Thymus (tissue), 14 donors: Measurements from ENCODE around the gene TTC36. TPM values are rescaled to one million over a fixed set of nuclear protein-coding genes. Genes with fewer than 3 reads are reported as not detected.
"Not testable (repeated sequence)": the region's sequence is repeated elsewhere in the genome, so short reads cannot be mapped to it uniquely, and the experiment has no call there.

Experiments used
- DNase-seq, 9 donors: peaks; one replicate each; pipeline ENCODE4 v3.0.0-alpha.2; 2013; ENCODE audit warnings: low spot score in 9 of 9, low read depth in 6 of 9, missing footprints in 1 of 9
- H3K27ac ChIP-seq, 2 donors: one replicate each; pipeline ENCODE4 v1.5.1; 2013; ENCODE audit warnings: control low read depth in 1 of 2, low read depth in 1 of 2, low read length in 1 of 2, mild to moderate bottlenecking in 1 of 2, moderate library complexity in 1 of 2
- H3K27me3 ChIP-seq, 2 donors: one replicate each; pipeline ENCODE4 v1.5.1; 2013; ENCODE audit warnings: low read length in 1 of 2; ENCODE audit not compliant: control insufficient read depth in 2 of 2, insufficient read depth in 1 of 2
- H3K36me3 ChIP-seq, 2 donors: one replicate each; pipeline ENCODE4 v1.5.1; 2013; ENCODE audit warnings: low read length in 1 of 2, mild to moderate bottlenecking in 1 of 2, moderate library complexity in 1 of 2; ENCODE audit not compliant: control insufficient read depth in 2 of 2, insufficient read depth in 2 of 2
- H3K4me1 ChIP-seq, 2 donors: one replicate each; pipeline ENCODE4 v1.5.1; 2013; ENCODE audit warnings: low read length in 2 of 2; ENCODE audit not compliant: control insufficient read depth in 2 of 2, insufficient read depth in 2 of 2
- H3K4me3 ChIP-seq, 2 donors: one replicate each; pipeline ENCODE4 v1.5.1; 2013; ENCODE audit warnings: low read length in 2 of 2, control low read depth in 1 of 2, mild to moderate bottlenecking in 1 of 2
- H3K9me3 ChIP-seq, 2 donors: one replicate each; pipeline ENCODE4 v1.5.1; 2013; ENCODE audit warnings: low read length in 1 of 2, mild to moderate bottlenecking in 1 of 2; ENCODE audit not compliant: control insufficient read depth in 2 of 2, insufficient read depth in 1 of 2
- WGBS: extraction: QIAGEN DNeasy Blood & Tissue Kit; methylation state at CpG from one replicate; pipeline ENCODE4 v1.1.7; 2013; 5-methylcytosine and 5-hydroxymethylcytosine counted together
- long read RNA-seq, 10 donors: transcript quantifications; one replicate each; lab custom pipeline, GENCODE V29; 2026
- polyA plus RNA-seq: library from polyadenylated mRNA; stranded (reverse); fragments of 200-250 nt; gene quantifications from one replicate; pipeline ENCODE4 v1.2.3, GENCODE V29; 2013
- total RNA-seq: library from RNA; stranded (reverse); fragments of 120-200 nt; gene quantifications from one replicate; pipeline ENCODE4 v1.2.4, GENCODE V29; 2013
- donor health status: healthy.

TTC36 gene
- total RNA-seq, result 0.19 TPM
- not detected for polyA plus RNA-seq
- long read RNA-seq, donor 1, result 0 reads
- long read RNA-seq, donor 2, result 0 reads
- long read RNA-seq, donor 3, result 0 reads
- long read RNA-seq, donor 4, result 0 reads
- long read RNA-seq, donor 5, result 0 reads
- long read RNA-seq, donor 6, result 0 reads
- long read RNA-seq, donor 7, result 0 reads
- long read RNA-seq, donor 8, result 0 reads
- long read RNA-seq, donor 9, result 0 reads
- long read RNA-seq, donor 10, result 0 reads

GRCh38 chr11:118527109-118527508 lies at the start of gene TTC36:
Gene TTC36 (plus strand): TSS chr11:118527474. CDS start chr11:118527495, 21 bp downstream.
- H3K36me3 ChIP-seq, result peaks cover 24 to 26% of the 10 kb centered on the region in 2 donors
- peaks cover 10 to 32% of the 10 kb centered on the region in 2 donors for H3K4me1 ChIP-seq
- H3K27me3 ChIP-seq, result peaks cover 0 to 2% of the 10 kb centered on the region in 2 donors
- no peaks in the 10 kb centered on the region for H3K9me3 ChIP-seq
- no peak for DNase-seq
- no peak within 1 kb of the TSS for H3K27ac ChIP-seq
- no peak within 1 kb of the TSS for H3K4me3 ChIP-seq
- WGBS, result 95% methylated on average over 3 of the region's 3 CpGs

DNA sequence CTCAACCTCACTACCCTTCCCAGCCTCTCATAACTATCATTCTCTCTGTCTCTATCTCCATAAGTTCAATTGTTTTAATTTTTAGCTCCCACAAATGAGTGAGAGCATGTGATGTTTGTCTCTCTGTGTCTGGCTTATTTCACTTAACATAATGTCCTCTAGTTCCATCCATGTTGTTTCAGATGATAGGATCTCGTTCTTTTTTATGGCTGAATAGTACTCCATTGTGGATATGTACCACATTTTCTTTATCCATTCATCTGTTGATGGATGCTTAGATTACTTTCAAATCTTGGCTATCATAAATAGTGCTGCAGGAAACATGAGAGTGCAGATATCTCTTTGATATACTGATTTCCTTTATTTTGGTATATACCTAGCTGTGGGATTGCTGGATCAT lies 46.0 kb upstream of the TTC36 start:
- not testable (repeated sequence) for DNase-seq, H3K9me3 ChIP-seq, H3K4me1 ChIP-seq, H3K27ac ChIP-seq, H3K4me3 ChIP-seq, H3K27me3 ChIP-seq
- peaks cover 50 to 79% of the 10 kb centered on the region in 2 donors for H3K36me3 ChIP-seq
- 99% methylated on average over 1 of the region's 1 CpG for WGBS

DNA sequence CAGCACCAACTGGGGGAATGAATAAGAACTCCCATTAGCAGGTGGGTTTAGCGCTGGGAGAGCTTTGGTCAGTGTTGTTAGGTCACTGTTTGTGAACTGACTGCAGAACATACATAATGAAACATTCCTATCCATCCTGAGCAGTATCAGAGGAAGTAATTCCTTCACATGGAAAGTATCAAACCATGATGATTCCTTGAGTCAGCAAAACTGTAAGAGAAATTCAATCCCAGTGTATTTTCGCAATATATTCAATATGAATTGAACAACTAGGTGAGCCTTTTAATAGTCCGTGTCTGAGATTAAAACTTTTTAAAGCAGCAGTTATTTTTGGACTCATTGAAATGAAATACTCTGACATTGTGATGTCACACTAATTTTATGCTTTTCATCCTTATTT lies 42.9 kb upstream of the TTC36 start:
- Histone ChIP-seq H3K27ac (no peak overlapping the region), H3K4me3 (no peak overlapping the region), H3K36me3 (peaks cover 35 to 74% of the 10 kb centered on the region in 2 donors), H3K9me3 (no peaks in the 10 kb centered on the region), H3K4me1 (no peaks in the 10 kb centered on the region), H3K27me3 (no peaks in the 10 kb centered on the region)
- no peak for DNase-seq
- WGBS, result 99% methylated on average over 3 of the region's 3 CpGs

DNA sequence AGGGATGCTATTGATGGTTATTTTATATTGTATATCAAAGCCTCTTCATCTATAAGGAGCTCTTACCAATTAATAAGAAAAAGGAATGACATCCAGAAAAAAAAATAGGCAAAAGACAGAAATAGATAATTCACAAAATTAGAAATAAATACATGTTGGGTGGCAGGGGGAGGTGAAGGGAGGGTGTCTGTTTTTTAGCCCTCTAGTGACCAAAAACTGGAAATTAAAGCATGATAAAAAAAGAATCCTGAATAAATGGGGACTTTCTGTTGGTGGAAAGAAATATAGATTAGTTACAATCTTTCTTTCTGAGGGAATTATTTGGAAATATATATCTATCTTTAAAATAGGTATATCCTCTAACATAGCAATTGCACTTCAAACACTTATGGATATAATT lies 42.0 kb upstream of the TTC36 start:
- no peaks in the 10 kb centered on the region for H3K27me3 ChIP-seq
- H3K9me3 ChIP-seq, result no peaks in the 10 kb centered on the region
- H3K4me1 ChIP-seq, result no peaks in the 10 kb centered on the region
- H3K36me3 ChIP-seq, result peaks cover 41 to 76% of the 10 kb centered on the region in 2 donors
- H3K4me3 ChIP-seq, result no peak overlapping the region
- no peak for DNase-seq
- H3K27ac ChIP-seq, result no peak overlapping the region

DNA sequence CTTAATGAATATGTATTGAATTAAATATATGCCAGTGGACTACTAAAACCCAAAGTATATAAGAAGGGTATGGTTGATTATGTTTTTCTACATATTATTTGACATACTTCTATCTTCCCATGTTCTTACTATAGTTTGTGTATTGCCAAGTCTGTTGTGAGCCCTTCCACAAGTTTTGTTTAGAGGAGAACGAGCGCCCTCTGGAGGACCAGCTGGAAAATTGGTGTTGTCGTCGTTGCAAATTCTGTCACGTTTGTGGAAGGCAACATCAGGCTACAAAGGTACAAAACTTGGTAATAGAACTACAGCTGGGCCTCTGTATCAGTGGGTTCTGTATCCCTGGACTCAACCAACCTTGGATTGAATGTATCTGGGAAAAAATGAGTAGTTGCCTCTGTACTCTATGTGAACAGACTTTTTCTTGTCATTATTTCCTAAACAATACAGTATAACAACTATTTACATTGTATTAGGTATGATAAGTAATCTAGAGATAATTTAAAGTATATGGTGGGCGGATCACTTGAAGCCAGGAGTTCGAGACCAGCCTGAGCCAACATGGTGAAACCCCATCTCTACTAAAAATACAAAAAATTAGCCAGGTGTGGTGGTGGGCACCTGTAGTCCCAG lies 38.7 kb upstream of the TTC36 start:
- Histone ChIP-seq H3K27me3 (no peaks in the 10 kb centered on the region), H3K9me3 (no peaks in the 10 kb centered on the region), H3K27ac (no peak overlapping the region), H3K4me3 (no peak overlapping the region), H3K4me1 (peaks cover 0 to 2% of the 10 kb centered on the region in 2 donors), H3K36me3 (peaks cover 35 to 68% of the 10 kb centered on the region in 2 donors)
- peak; percentile 48 to 88 (median 77) for DNase-seq
- 32% methylated on average over 7 of the region's 7 CpGs for WGBS

DNA sequence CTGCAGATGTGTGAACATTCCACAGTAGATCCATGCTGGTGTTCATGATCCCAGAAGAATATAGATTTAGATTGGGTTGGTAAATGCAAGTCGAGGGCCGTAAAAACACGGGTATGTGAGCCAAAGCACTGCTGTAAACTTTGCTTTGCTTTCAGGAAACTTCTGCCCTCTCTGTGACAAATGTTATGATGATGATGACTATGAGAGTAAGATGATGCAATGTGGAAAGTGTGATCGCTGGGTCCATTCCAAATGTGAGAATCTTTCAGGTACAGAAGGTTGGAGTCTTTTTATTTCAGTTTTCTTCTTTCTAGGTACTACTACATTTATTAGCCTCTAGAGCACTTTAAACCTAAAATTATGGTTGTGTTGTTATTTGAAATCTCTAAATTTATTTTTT lies 36.2 kb upstream of the TTC36 start:
- H3K9me3 ChIP-seq, result no peaks in the 10 kb centered on the region
- no peak overlapping the region for H3K4me3 ChIP-seq
- DNase-seq, result no peak
- H3K27me3 ChIP-seq, result no peaks in the 10 kb centered on the region
- H3K36me3 ChIP-seq, result peaks cover 41 to 79% of the 10 kb centered on the region in 2 donors
- no peak overlapping the region for H3K27ac ChIP-seq
- H3K4me1 ChIP-seq, result peaks cover 0 to 2% of the 10 kb centered on the region in 2 donors
- 96% methylated on average over 4 of the region's 4 CpGs for WGBS

DNA sequence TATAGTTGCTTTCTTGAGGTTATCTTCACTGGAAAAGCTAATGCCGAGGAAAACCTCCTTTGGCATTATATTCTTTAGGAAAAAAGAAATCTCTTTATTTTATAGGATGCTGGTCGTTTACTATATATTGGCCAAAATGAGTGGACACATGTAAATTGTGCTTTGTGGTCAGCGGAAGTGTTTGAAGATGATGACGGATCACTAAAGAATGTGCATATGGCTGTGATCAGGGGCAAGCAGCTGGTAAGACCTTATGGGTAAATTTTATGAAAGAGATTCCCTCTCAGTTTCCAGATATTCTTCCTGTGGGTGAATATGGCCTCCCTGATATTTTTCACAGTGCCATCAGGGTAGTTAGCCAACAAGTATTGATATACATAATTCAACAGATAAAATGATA lies 29.4 kb upstream of the TTC36 start:
- no peak for DNase-seq
- H3K36me3 ChIP-seq, result peaks cover 64 to 93% of the 10 kb centered on the region in 2 donors
- H3K9me3 ChIP-seq, result no peaks in the 10 kb centered on the region
- no peak overlapping the region for H3K27ac ChIP-seq
- 98% methylated on average over 4 of the region's 4 CpGs for WGBS
- H3K27me3 ChIP-seq, result no peaks in the 10 kb centered on the region
- no peak overlapping the region for H3K4me3 ChIP-seq
- peaks cover 0 to 2% of the 10 kb centered on the region in 2 donors for H3K4me1 ChIP-seq

DNA sequence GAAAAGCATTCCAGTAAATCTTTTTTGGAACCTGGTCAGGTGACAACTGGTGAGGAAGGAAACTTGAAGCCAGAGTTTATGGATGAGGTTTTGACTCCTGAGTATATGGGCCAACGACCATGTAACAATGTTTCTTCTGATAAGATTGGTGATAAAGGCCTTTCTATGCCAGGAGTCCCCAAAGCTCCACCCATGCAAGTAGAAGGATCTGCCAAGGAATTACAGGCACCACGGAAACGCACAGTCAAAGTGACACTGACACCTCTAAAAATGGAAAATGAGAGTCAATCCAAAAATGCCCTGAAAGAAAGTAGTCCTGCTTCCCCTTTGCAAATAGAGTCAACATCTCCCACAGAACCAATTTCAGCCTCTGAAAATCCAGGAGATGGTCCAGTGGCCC lies 24.1 kb upstream of the TTC36 start:
- Histone ChIP-seq H3K27me3 (no peaks in the 10 kb centered on the region), H3K9me3 (no peaks in the 10 kb centered on the region), H3K27ac (no peak overlapping the region), H3K4me3 (no peak overlapping the region), H3K36me3 (peaks cover 87 to 97% of the 10 kb centered on the region in 2 donors), H3K4me1 (no peaks in the 10 kb centered on the region)
- DNase-seq, result no peak
- 89% methylated on average over 3 of the region's 3 CpGs for WGBS

DNA sequence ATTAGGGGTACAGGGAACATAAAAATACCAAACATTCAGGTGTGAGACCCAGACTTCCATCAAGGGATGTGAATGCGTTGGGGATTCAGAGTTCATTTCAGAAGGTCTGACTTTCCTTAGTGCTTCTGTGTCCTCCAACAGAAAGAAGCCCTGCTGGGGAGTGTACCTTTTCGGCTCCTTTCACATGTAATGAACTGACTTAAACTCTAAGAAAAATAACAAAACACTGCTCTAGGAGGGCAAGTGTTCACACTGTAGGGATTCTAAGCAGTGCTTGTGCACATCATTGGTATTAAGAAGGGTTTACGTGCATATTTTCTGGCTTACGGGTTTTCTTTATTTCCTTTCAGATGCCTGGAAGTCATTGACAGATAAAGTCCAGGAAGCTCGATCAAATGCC lies 15.7 kb upstream of the TTC36 start:
- H3K27me3 ChIP-seq, result no peaks in the 10 kb centered on the region
- H3K27ac ChIP-seq, result no peak overlapping the region
- H3K4me3 ChIP-seq, result no peak overlapping the region
- peaks cover 69 to 93% of the 10 kb centered on the region in 2 donors for H3K36me3 ChIP-seq
- no peaks in the 10 kb centered on the region for H3K9me3 ChIP-seq
- H3K4me1 ChIP-seq, result no peaks in the 10 kb centered on the region
- no peak for DNase-seq
- WGBS, result over 99% methylated on average over 5 of the region's 5 CpGs
